ENCODE measurements around the gene THAP8.

- TF ChIP-seq, protein P1, sequence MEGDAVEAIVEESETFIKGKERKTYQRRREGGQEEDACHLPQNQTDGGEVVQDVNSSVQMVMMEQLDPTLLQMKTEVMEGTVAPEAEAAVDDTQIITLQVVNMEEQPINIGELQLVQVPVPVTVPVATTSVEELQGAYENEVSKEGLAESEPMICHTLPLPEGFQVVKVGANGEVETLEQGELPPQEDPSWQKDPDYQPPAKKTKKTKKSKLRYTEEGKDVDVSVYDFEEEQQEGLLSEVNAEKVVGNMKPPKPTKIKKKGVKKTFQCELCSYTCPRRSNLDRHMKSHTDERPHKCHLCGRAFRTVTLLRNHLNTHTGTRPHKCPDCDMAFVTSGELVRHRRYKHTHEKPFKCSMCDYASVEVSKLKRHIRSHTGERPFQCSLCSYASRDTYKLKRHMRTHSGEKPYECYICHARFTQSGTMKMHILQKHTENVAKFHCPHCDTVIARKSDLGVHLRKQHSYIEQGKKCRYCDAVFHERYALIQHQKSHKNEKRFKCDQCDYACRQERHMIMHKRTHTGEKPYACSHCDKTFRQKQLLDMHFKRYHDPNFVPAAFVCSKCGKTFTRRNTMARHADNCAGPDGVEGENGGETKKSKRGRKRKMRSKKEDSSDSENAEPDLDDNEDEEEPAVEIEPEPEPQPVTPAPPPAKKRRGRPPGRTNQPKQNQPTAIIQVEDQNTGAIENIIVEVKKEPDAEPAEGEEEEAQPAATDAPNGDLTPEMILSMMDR (IDR thresholded peaks at IDR 0.05; ENCODE audit: extremely low read depth in 1 of 2, insufficient read depth in 1 of 2, low read depth in 1 of 2, low read length in 2 of 2): no peak
- TF ChIP-seq POLR2A (IDR thresholded peaks at IDR 0.05; ENCODE audit: low read depth, low read length) (no peak), EZH2 (IDR thresholded peaks at IDR 0.05; ENCODE audit: borderline replicate concordance, low read depth, low read length, severe bottlenecking) (no peak)
Measured at GRCh38 chr19:36064826-36065225, 10.7 kb upstream of the THAP8 start.
